NCI-H146 treated with DMSO at 0.1 percent for 48 hours (cell line): ENCODE measurements around the gene GTSE1.
A peak's percentile ranks its signal among the peaks of the same experiment; 100 is the strongest.

Experiments used
- DNase-seq: peaks from one replicate; lab custom pipeline; 2025; ENCODE audit not compliant: unreplicated experiment; lab: John Stamatoyannopoulos, UW

GTSE1 gene

DNA sequence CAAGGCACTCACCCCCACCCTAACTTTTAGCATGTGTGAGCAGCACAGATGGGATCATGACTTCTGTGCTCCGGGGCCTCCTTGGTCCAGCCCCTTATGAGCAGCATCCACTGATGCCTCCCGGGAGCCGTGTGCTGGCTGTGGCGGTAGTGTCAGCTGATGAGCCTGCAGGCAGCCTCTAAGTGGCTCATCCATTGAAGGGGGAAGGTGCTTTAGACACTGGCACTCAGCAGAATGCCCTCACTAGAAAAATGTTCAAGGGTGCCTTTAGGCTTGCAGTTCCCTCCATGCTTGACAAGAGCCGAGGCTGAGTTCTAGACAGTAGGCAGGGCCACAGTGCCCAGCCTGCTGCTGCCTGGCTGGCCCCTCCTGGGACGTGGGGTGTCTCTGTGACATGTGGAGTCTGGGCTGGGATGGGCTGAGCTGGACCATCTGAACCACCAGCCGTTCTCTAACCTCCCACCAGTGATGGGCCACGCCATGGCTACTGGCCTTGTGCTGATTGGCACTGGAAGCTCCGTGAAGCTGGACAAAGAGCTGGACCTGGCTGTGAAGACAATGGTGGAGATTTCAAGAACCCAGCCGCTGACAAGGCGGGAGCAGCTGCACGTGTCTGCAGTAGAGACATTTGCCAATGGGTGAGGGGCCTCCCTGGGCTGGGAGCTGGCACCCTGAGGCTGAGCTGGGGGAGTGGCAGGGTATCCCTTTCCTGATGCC lies 23.1 kb upstream of the GTSE1 start:
- DNase-seq, result no peak

DNA sequence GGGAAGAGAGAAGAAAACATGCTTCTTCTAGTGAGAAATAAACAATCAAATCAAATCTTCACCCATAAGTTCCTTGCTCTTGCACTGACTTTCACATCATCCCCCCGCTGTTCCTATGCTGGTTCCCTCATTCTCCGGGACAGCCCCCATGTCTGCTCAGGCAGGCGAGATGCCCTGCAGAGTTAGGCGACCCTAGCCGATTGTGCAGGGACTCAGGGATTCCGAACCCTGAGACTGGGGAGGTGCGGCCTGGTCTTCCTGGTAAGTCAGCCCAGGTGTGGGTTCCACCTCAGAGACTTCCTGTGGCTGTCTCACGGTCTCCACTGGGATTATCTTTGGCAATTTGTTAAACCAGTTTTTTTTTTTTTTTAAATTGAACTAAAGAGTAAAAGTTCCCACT lies 22.3 kb upstream of the GTSE1 start:
- no peak for DNase-seq

DNA sequence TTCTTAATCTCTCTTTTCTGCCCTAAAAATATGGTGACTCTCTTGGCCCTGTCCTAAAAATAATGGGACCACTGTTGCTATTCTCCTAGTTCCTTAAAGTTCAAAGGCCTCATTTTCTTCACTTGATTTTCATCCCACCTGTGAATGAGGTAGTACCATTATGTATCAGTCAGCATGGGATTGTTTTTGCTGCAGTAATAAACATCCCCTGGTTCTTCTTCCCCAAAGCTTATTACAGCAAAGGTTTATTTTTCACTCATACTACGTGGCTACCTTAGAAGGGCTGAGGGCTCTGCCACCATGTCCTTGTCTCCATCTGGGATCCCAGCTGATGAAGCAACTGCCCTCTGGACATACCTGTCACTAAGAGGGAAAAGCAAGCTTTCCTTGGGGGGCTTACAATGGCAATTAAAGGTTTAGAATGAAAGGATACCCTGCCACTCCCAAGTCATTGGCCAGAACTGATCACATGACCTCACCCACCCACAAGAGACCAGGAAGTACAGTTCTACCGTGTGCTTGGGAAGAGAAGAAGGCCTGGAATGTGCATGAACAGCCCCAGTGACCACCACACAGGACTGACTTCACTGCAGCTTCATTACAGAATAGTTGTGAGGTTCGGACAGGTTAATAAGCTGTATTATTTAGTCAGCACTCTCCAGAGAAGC lies 21.1 kb upstream of the GTSE1 start:
- DNase-seq, result no peak

DNA sequence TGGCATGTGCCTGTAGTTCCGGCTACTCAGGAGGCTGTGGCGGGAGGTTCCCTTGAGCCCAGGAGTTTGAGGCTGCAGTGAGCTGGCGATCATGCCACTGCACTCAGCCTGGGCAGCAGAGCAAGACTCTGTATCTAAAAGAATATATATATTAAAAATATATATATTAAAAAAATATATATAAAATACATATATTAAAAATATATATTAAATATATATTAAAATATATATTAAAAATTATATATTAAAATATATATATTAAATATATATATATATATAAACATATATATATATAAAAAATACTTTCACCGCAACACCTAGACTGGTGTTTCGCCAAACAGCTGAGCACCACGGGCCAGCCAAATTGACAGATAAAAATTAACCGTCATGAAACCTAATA lies 20.1 kb upstream of the GTSE1 start:
- no peak for DNase-seq

DNA sequence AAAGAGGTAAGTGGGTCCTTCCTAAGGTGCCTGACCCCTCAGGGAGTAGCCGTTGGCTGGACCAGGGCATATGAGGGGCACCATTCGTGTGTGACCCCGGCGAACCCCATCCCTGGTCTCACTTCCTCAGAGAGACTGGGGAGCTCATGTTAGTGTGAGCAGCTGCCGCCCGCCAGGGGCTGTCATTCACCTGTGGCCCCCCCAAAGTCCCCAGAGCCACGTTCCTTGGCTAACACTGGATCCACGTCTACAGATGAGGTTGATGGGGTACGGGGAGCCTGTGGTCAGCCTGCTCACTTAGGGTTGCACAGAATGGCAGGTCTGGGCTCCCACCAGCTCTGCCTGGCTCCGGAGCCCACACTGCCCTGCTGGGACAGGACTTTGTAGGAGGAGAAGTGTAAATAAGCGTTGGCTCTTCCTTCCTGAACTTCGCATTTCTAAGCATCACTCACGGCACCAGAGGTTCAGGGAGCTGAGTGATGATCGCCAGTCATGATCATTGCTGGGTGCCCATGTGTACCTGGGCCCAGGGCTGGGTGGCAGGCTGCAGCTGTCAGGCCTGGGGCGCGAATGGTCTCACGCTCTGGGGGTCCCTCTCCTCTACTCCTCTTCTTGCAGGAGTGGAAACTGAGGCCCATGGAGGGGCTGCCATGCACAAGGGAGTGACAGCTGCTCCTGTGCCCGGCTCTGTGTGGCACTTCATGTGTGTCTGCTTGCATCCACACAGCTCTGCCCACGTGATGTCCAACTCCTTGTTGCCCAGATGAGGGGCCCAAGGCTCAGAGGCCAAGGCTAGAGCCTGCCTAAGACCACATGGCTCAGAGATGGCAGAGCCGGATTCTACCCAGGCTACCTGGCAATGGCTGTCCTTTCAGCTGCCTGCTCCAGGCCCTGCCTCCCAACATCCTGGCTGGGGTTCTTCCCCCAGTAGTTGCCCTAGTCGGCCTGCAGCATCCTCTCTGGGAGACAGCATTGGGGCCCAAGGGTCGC lies 17.7 kb upstream of the GTSE1 start:
- DNase-seq, result no peak

DNA sequence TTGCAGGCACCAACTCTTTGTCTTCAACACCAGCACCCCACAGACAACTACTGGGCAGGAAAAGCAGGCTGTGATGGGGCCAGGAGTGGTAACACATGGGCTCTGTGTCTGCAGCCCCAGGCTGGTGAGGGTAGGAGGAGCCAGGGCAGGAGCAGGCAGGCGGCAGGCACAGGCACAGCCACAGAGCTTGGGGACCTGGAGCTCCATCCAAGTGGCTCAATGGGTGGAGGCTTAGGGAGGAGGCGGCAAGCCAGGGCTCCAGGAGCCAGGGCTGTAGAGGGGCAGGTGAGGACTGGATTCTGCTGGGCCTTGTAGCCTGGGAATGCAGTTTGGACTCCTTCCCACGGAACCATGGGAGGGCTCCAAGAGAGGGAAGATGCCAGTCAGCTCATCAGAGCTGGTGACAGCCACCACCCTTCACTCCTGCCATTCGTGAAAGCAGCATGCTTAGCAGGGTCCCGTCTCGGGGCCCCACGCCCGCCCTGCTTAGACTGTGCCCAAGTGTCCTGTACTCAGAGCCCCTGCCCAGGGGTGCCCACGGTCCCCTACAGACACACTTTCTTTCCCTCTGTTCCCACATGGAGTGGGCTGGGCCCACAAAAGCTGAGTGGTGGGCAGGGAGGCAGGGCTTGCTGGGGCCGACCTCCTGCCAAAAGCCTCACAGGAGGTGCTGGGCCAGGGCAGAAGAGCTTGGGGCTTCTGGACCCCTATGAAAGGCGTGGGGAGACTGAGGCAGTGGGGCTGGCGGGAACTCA lies 16.4 kb upstream of the GTSE1 start:
- DNase-seq, result no peak

DNA sequence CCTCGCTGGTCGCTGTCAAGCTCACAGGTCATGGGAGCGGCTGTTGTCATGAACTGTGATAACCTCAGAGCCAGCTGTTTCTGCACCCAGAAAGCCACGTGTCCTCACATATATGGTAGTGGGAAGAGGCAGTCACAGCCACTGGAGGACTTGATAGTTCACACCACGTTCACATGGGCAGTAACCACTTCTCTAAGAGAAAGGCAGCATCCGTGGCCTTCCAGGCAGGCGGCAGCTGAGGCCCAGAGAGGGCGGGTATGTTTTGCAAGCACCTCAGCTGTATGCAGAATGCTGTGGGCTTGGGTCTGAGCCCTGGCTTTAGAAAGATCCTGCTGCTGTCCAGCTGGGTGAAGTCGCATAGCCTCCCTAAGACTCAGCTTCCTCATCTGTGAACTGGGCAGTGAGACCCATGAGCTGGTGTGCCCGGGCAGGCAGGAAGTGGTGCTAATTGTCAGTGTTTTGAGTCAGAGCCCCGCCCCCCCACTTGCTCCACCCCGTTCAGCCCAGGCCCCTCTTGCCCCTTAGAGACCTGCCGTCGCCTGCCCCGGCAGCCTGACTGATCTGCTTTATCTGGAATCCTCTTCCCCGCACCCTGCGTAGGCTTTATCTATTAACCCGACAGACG lies 15.6 kb upstream of the GTSE1 start:
- no peak for DNase-seq

DNA sequence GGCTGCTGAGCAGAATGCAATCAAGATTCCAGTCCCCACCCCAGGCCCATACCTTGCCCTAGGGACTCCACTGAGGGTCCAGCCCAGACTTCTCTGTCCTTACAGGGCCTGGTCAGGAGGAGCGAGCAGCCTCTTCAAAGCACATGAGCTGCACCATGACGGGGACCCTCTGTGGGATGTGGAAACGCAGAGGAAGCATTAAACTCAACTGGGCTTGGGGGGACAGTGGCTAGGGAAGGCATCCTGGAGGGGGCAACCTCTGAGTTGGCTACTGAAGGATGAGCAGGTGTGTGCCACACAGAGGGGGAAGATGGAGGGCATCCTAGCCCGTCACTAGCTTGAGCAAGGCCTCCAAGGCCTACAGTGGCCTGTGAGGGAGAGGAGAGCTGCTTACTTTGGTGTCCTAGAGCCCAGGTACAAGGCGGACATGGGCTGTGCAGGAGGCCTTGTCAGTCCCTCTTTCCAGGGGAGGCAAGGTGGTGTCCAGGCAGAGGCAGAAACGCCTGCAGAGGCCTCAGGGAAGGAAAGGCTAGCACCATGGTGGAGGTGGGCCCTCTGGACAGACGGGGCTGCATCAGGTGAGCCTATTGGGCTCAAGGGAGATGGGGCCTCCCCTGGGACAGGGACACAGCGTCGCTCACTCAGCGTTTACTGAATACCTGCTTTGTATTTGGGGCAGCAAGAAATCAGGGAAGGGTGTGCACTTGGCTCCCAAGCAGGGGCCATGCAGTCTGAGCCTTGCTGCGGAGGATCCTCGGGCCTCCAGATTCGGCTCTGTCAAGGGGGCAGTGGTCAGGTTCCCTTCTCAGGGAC lies 14.6 kb upstream of the GTSE1 start:
- DNase-seq, result no peak

DNA sequence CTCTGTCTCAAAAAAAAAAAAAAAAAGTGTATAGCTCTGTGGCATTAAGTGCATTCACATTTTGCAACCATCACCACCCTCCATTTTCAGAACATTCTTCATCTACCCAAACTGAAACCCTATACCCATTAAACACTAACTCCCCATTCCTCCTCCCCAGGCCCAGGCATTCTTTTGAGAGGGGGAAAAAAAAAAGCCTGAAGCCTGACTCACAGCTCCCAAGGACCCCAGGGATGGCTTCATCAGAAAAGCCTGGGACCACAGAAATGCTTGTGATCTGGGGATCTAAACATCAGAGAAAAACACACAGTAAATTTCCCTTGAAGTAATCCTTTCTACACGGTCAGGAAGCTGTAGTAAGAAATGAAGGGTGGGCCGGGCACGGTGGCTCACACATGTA lies 10.7 kb upstream of the GTSE1 start:
- DNase-seq, result no peak

DNA sequence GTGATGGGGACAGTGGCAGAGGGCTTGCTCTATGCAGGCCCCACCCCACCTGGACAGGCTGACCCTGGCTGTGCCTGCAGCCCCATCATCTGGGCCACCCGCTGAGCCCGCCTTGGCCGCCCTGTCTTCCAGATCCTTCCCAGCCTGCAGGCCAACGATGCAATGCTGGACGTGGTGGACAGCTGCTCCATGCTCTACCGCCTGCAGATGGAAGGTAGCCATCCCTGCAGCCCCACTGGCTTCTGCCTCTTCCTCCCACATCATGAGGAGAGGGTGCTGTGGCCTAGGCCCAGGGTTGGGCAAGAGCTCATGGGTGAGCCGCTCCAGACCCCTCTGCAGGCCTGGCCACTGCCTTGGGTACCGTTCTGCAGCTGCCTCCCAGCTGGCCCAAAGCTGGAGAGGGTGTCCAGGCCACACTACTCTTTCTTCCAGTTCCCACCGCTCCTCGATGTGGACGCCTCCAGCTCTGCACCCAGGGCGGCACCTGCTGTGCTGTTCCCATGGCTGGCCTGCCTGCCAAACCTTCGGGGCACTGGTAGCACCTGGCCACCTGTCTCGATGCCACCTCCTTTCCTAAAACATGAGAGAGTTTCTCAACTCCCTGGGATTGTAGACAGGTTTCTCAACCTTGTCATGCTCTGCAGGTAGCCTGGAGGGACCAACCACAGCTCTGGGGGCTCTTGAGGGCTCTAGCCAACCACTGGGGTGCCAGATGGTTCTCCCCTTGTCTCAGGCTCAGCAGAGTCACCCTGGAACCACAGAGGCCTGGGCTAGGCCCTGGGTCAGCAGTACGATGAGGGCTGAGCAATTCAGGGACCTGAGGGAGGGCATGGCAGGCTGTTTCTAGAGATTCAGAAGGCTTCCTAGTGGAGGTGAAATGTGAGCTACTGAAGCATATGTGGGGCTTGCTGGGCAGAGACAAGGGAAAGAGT lies 9.5 kb upstream of the GTSE1 start:
- DNase-seq, result no peak

DNA sequence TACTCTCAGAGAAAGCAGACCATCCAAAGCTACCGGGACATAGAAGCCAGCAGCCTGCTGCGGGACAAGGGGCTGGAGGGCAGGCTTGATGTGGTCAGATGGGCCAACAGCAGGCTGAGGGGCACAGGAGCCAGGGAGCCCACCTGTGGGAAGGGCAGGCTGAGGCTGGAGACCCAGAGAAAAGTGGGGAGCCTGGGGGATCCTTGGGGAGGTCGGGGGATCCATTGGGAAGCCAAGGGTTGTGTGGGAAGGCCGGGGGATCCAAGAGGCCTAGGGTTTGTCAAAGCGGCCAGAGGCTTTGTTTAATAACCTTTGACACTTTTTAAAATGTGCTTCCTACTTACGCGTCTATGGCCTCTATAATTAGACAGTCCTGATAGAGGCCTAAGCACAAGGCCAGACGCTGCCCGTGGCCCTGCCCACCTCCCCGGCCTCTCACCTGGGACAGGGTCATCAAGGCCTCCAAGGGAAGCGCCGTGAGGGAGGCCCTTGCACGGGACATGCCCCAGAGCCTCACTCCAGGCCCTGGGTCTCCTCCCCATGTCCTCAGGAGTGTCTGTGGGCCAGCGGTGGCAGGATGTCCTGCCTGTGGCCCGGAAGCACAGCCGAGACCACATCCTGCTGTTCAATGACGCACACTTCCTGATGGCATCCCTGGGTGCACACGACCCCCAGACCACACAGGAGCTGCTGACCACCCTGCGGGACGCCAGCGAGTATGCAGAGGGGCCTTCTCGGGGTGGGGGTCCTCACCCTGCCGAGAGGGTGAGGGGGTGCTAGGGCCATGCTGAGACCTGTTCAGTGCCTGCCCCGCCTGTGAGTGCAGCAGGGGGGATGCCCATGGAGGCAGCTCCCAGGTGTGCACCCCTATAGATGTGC lies 8.6 kb upstream of the GTSE1 start:
- DNase-seq, result no peak

DNA sequence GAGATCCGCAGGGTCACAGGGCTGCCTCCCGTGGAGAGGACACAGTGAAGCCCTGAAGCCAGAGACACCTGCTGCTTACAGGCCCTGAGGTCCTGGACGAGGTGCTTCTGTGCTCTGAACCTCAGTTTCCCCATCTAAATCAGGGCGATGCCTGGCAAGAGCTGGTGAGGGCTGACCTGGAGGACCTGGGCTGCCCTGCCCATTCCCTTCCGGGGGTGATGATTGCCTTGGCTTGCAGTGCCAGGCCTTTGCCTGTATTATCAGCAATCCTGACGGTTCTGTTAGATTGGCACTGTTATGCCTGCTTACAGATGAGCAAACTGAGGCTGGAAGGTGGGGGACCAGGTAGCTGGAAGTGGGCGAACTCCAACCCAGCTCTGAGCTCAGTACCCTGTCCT lies 7.8 kb upstream of the GTSE1 start:
- DNase-seq, result no peak

DNA sequence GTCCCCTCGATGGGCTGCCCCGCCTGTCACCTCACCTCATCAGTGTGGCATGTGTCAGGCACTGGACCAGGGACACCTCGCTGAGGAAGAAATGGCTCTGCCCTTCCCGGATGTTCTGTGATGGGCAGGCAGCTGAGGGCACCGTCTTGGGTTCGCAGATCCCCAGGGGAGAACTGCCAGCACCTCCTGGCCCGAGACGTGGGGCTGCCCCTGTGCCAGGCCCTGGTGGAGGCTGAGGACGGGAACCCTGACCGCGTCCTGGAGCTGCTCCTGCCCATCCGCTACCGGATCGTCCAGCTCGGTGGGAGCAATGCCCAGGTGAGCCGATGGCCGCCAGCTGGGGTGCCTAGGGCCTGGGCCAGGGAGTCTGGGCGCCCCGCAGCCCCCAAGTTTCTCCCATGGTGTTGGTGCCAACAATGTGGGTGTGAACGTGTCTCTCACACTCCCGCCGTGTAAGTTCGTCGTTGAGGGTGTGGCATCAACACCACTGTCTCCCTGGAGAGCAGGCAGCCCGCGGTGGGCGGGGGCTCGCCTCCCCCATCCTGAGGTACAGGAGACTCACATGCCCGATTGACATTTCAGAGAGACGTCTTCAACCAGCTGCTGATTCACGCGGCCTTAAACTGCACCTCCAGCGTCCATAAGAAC lies 7.3 kb upstream of the GTSE1 start:
- no peak for DNase-seq

DNA sequence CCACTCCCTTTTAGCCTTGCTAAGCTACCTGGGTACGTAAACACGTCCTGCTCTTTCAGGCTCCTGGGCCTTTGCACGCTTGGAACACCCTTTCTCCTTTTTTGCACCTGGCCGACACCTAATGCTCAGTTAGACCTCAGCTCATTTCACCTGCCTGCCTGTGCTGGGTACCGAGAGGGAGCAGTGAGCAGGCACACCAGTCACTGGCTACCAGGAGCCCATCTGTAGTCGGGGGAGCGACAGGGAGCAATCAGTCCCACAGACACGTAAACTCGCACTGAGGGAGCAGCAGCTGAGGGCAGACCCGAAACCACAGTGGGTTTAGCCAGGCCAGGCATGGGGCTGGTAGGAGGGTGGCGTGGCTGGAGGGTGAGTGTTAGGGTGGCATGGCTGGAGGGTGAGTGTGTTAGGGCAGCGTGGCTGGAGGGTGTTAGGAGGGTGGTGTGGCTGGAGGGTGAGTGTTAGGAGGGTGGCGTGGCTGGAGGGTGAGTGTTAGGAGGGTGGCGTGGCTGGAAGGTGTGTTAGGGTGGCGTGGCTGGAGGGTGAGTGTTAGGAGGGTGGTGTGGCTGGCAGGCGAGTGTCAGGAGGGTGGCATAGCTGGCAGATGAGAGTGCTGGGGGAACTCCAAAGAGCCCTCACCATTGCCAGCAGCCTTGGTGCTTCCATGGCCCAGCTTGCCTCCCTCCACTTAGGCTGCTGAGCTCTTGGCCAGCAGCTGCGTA lies 6.4 kb upstream of the GTSE1 start:
- no peak for DNase-seq

DNA sequence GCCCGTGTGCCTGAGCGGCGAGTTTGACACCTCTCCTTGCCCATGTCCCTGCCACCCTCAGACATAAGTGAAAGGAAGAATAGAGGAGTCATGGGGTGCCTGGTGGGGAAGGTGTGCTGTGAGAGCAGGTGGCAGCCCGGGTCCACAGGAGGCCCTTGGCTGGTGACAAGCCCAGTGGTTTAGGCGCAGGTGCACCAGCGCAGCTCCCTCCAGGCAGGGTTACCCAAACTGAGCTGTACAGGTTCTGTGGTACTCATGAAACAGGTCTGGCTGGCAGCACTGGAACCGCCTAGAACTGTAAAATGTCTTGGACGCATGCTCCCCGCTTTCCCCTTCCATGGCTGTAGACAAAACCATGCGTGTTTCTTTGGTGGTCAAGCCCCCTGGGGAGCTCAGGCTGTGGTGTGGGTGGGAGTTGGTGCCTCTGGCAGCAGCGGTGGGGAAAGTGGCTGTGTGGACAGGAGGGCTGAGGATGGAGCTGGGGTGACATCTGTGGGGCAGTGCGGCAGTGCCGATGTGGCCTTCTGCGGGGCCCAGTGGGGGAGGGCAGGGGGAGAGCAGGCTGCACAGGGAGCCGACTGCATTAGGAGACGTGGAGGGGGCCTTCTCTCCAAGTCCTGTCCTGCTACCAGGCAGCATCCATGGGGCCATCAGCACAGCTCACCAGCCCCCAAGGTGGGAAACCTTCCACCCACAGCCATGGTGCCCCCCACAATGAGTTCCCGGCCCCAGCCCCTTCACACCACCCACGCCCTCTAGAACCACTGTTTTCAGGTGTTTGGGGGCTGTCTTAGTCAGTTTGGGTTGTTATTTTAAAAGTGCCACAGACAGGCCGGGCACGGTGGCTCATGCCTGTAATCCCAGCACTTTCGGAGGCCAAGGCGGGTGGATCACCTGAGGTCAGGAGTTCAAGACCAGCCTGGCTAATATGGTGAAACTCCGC lies 5.6 kb upstream of the GTSE1 start:
- peak; percentile 13 for DNase-seq
